NCI-H2107 treated with DMSO at 0.1 percent for 48 hours (cell line): ENCODE results near the gene SHH.

ENCODE experiments used
- DNase-seq: peaks from one replicate; lab custom pipeline; 2025; ENCODE audit not compliant: unreplicated experiment; lab: John Stamatoyannopoulos, UW

The SHH gene

DNA sequence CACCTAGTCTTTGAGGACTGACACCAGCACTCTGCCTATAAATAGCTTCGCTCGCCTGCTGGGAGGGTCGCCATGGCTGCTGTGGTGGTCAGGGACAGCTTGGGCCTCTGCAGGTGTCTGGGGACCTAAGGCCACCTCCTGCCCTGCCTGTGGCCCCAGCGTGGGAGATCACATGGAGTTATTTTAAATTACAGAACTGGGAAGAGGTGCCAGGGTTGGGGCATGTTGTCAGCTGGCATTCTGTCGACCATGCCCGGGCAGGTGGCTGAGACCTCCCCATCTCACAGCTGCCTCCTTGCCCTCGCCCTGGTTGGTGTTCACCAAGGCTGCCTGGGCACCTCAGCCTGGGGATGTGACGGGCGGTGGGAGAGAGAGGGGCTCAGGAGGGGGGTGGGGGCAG lies 18.1 kb downstream of the SHH start:
- DNase-seq: no peak

DNA sequence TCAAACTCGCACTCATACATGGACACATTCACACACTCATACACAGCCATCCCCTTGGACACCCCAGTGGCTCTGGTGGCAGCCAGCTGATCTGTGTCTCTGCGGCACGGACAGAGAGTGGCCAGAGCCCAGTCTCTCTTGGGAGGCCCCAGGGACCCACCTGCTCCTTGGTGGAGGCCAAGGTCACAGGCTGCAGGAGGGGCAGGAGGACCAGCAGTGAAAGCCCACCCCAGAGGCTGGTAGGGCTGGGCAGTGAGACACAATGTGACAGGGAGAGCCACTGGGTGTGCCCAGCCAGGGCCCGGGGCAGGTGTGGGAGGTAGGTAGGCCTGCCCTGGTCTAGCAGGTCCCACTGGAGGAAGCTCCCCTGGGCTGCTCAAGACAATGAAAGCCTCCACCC lies 18.5 kb downstream of the SHH start:
- DNase-seq: no peak

DNA sequence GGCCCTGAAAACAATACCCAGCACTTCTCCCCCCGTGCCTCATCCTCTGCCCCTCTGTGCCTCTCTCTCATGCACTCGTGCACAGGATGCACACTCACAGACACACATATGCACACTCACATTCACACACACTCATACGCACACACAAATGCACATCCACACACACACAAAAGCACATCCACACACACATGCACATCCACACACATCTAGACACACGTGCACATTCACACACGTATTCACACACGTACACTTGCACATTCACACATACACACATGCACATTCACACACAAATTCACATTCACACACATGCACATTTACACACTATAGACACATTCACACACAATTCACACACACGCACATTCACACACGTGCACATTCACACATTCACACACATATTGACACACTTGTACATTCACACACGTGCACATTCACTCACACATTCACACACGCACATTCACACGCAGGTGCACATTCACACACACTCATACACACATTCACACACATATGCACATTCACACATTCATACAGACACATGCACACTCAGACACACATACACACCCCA lies 19.2 kb downstream of the SHH start:
- no peak for DNase-seq

DNA sequence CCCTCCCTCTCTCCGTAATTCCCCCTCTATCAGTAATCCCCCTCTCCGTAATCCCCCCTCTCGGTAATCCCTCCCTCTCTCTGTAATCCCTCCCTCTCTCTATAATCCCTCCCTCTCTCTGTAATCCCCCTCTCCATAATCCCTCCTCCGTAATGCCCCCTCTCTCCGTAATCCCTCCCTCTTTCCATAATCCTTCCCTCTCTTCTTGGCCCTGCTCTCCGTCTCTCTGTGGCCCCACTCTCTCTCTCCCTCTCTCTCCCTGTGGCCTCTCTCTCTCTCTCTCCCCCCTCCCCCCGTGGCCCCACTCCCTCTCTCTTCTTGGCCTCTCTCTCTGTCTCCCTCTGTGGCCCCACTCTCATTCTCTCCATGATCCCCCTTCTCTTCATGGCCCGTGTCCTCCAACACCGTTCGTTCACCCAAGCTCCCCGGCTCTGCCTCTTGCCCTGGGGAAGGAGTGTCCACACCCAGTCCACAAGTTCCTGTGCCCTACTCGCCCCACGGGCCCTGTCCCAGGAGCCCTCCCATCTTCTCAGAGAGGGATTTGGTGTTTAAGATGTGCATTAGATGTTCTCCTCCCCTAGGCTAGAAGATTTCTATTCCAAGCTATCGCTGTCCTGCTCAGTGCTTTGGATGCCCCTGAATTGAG lies 19.8 kb downstream of the SHH start:
- no peak for DNase-seq

- DNase-seq: no peak
These were observed 20.4 kb downstream of the SHH start for GRCh38 chr7:155791836-155792235.

DNA sequence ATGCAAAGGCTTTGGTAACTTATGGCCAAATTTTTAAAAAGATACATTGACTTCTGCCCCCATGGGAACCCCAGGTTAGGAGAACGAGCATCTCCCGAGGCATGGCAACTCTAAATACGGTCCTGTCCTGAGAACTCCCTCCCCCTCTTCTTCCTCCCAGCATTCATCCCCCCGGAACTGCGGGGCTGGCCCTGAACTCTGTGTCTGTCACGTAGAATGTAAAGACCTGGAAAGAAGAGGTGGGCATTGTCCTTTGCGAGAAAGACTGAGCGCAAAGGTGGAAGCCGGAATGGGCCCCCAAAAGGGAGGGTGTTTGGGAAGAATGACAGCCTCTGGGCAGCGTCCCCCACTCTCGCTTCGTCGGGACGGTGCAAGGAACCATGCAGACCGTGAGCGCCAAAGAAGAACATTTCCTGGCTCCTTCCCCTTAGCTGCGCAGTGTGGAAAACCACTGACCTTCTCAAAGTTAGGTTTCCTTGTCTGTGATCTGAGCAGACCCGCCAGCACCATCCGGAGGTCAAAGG lies 21.0 kb downstream of the SHH start:
- no peak for DNase-seq

- no peak for DNase-seq
These were observed 21.6 kb downstream of the SHH start for GRCh38 chr7:155790666-155791065.

DNA sequence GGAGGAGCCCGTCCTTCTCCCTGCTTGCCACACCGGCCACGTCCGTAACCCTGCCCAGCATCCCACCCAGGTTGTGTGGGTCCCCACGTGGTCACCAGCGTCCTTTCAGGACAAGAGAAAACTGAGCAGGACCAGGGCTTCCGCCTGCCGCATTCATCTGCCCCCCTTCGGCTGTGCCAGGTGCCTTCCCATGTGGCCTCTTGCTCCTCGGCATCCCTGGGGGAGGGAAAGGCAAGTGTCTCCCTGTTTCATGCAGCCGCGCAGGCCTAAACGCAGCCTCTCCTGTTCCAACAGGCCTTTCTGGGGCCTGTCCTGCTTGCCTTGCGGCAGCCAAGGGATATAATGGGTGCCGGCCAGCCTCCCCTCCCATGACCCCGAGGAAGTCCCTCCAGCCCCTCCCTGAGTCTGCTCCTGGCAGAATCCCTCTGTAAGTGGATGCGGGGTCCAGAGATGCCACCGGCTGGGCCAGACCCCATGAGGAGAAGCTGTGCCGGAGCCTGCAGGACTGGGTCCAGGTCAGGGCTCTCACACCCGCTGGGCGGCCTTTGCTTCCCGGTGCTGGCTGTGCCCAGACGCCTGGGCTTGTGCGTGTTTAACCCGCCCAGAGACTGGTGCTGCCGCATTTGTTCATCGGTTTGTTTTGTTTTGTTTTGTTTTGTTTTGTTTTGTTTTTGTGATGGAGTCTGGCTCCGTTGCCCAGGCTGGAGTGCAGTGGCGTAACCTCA lies 23.1 kb downstream of the SHH start:
- DNase-seq: no peak

DNA sequence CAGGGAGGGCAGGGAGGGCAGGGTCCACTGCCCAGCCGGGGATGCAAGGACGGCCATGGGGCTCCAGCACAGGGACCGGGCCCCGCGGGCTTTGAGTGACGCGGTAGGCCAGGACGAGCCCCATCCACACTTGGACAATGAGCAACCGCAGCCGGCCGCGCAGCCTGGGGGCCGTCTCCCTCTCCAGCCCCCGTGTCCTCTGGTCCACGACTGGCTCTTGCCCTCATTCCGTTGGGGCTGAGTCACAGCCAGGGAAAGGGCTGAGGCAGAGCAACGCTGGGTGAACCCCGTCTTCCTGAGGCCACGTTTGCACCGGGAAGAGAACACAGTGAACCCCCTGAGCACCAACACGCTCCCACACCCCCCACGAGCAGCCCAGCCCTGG lies 23.7 kb downstream of the SHH start:
- no peak for DNase-seq

DNA sequence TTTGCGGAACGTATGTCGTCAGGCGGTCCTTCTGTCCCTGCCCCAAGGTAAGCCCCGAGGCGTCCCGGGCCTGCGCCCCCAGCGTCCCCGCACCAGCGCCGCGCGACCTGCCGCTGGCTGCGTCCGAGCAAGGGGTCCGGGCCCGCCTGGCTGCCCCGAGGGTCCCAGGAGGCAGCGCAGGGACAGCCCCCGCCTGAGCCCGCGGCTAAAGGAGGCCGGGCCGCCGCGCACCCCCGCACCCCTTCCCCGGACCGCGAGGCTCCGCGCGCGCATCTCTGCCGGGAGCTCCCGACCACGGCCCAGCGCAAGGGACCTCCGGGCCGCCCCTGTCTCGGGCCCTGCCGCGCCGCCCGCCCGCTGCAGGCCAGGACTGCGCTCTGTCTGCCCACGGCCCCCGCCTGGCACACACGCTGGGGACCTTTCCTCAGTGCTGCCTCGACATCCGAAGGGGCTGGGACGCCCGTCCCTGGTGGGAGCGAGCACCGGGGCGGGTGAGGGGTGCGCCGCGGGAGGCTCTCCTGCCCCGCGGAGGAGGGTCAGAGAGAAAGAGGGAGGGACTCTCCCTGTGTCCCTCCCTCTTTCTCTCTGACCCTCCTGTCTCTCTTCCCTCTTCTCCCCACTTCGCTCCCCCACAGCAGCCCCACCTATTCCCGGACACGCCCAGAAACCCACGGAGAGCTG lies 25.0 kb downstream of the SHH start:
- no peak for DNase-seq

DNA sequence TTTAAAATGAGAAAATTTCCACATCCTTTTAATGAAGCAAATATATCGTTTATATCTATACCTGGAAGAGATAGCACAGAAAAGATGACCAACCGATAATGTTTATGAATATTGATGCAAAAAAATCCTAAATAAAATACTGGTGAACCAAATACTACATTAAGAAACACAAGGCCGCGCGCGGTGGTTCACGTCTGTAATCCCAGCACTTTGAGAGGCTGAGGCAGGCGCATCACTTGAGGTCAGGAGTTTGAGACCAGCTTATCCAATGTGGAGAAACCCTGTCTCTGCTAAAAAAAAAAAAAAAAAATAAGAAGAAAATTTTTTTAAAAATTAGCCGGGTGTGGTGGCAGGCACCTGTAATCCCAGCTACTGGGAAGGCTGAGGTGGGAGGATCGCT lies 25.8 kb downstream of the SHH start:
- DNase-seq: no peak

DNA sequence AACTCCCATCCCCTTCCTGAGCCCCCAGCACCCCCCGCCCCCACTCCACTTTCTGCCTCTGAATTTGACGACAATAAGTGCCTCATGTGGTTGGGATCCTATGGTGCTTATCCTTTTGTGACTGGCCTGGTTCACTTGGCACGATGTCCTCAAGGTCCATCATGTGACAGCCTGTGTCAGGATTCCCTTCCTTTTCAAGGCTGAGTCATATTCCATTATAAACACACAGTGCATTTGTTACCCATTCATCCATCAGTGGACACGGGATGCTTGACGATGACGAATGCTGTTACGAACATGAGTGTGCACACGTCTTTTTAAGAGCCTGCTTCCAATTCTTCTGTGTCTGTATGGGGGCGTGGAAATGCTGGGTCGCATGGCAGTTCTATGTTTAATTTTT lies 26.7 kb downstream of the SHH start:
- DNase-seq: no peak

DNA sequence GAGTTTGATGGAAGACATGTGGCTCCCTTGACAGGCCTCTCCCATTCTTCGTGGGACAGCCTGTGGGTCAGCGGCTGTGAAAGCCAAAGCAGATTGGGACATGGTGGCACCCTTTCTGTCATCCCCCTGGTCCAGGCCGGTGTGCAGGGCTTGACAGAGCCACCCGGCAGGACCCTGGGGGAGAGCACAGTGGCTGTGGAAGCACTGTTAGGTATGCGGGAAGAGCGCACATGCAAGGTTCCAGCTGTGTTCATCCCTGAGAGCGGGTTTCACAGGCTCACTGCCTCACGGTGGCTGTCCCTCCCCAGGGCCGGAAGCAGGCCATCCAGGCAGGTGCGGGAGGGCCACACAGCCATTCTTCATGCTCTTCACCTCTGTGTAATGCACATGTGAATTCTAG lies 29.8 kb downstream of the SHH start:
- no peak for DNase-seq

DNA sequence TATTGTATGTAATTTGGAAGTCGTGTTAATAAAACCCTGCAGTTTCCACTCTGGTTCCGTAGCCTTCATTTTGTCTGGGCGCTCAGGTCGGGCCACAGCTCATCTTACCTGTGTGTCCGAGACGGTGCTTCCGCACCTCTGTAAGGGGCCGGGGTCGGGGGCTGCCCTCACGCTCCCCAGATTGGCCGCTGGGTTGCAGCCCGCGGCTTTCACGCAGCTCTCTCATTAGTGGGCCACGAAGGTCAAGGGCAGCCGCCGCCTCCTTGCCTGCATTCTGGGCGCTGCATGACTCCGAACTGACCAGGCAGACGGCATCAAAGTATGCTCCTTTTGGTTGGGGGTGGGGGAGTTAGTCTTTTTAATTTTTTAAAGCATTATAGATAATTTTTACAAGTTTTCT lies 30.8 kb downstream of the SHH start:
- no peak for DNase-seq

GRCh38 chr7:155780884-155781283 lies 31.4 kb downstream of the SHH start:
- DNase-seq: no peak

- no peak for DNase-seq
These were observed 33.9 kb downstream of the SHH start for GRCh38 chr7:155778349-155778748.

DNA sequence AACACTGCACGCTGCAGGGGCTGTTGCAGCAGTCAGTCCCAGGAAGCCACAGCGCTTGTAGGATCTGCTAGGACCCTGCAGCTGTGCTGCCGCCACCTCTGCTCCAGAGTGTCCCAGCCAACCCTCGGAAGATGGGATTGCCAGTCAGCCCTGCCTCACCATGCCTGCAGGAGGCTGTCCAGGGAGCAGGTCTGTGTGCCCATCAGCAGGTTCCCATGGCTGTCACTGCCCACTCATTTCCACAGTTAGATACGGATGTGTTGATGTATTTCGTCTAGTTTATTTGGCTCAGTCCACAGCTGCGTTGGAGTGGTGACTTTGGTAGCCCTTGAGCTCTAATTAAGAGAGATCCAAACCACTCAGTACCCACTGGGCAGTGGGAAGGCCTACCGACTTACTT lies 35.7 kb downstream of the SHH start:
- no peak for DNase-seq

DNA sequence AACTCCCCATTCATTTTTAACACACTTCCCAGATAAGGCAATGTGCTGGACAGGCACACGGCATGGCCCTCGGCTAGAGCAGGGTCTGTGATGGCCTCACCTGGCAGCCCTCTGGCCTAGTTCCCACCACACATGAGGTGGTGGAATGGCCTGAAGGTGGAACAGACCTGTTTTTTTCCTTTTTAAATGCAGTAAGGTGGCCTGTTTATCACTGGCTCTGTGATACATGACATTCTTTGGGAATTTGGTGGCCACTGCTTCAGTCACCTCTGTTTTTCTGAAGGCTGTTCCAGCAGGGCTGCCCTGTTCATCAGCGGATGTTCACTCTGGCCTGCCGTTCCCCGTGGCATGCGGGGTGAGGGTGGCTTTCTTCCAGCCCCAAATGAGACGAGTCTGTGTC lies 36.6 kb downstream of the SHH start:
- no peak for DNase-seq

- no peak for DNase-seq
These were observed 37.3 kb downstream of the SHH start for GRCh38 chr7:155774947-155775346.

- no peak for DNase-seq
These were observed 38.7 kb downstream of the SHH start for GRCh38 chr7:155773531-155773930.

- no peak for DNase-seq
These were observed 42.0 kb downstream of the SHH start for GRCh38 chr7:155770241-155770640.

GRCh38 chr7:155769701-155770100 lies 42.6 kb downstream of the SHH start:
- no peak for DNase-seq
